HL-60 (cell line): ENCODE results near the gene NEDD8.
A peak's percentile ranks its signal among the peaks of the same experiment; 100 is the strongest.

ENCODE experiments used
- DNase-seq, 2 experiments: peaks; one replicate each; pipeline ENCODE4 v3.0.0-alpha.2; 2010 to 2020; ENCODE audit warnings: low read depth in 1 of 2, low spot score in 1 of 2
- H3K27ac ChIP-seq: fragments of 250-450 bp; sonication (Bioruptor Pico); replicated peaks from 2 replicates; pipeline ENCODE4 v1.5.1; 2020; ENCODE audit warnings: mild to moderate bottlenecking, moderate library complexity
- H3K27me3 ChIP-seq: fragments of 250-450 bp; sonication (Bioruptor Pico); 2 replicates; pipeline ENCODE4 v1.5.1; 2021; ENCODE audit warnings: mild to moderate bottlenecking, moderate library complexity; ENCODE audit not compliant: insufficient read depth, poor library complexity, severe bottlenecking
- H3K4me3 ChIP-seq: replicated peaks from 2 replicates; pipeline ENCODE4 v1.5.1; 2011; ENCODE audit warnings: mild to moderate bottlenecking, control low read depth, low read length; ENCODE audit not compliant: insufficient read depth
- GABPA ChIP-seq: IDR thresholded peaks from 2 replicates; pipeline ENCODE4 v1.6.1; 2012; ENCODE audit warnings: low read depth
- POLR2AphosphoS5 ChIP-seq: IDR thresholded peaks from 2 replicates; pipeline ENCODE4 v1.6.1; 2012; ENCODE audit warnings: low read depth
- SPI1 ChIP-seq: IDR thresholded peaks from 2 replicates; pipeline ENCODE4 v1.6.1; 2012; ENCODE audit warnings: low read depth, mild to moderate bottlenecking, borderline replicate concordance
- TF ChIP-seq, protein P1 (sequence below): IDR thresholded peaks from 2 replicates; pipeline ENCODE4 v1.6.1; 2012; ENCODE audit warnings: low read depth; ENCODE audit not compliant: insufficient replicate concordance
- TF ChIP-seq, protein P2 (sequence below): IDR thresholded peaks from one replicate; pipeline ENCODE4 v1.5.1; 2011; ENCODE audit warnings: low read length, control low read depth, inconsistent platforms; ENCODE audit not compliant: insufficient read depth

Gene NEDD8

DNA sequence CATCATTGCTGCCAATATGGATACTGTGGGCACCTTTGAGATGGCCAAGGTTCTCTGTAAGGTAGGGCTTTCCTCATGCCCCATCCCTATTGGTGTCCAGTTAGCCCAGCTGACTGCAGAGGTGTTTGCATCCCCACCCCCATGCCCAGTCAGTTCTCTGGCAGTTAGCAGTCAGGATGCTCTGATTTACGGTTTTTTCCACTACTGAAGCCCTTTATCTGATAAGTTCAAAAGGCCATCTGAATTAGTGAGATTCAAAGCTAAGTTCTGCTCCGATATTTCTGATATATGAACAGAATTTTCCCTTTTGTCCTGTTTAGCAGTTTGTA lies 1.3 kb upstream of the NEDD8 start:
- H3K4me3 ChIP-seq, result peak overlapping the region; percentile 82
- DNase-seq, result no peak
- H3K27ac ChIP-seq, result peak overlapping the region; percentile 83
- no peaks in the 10 kb centered on the region for H3K27me3 ChIP-seq
- TF ChIP-seq GABPA (no peak), POLR2AphosphoS5 (no peak), SPI1 (no peak)
- TF ChIP-seq, protein P1, sequence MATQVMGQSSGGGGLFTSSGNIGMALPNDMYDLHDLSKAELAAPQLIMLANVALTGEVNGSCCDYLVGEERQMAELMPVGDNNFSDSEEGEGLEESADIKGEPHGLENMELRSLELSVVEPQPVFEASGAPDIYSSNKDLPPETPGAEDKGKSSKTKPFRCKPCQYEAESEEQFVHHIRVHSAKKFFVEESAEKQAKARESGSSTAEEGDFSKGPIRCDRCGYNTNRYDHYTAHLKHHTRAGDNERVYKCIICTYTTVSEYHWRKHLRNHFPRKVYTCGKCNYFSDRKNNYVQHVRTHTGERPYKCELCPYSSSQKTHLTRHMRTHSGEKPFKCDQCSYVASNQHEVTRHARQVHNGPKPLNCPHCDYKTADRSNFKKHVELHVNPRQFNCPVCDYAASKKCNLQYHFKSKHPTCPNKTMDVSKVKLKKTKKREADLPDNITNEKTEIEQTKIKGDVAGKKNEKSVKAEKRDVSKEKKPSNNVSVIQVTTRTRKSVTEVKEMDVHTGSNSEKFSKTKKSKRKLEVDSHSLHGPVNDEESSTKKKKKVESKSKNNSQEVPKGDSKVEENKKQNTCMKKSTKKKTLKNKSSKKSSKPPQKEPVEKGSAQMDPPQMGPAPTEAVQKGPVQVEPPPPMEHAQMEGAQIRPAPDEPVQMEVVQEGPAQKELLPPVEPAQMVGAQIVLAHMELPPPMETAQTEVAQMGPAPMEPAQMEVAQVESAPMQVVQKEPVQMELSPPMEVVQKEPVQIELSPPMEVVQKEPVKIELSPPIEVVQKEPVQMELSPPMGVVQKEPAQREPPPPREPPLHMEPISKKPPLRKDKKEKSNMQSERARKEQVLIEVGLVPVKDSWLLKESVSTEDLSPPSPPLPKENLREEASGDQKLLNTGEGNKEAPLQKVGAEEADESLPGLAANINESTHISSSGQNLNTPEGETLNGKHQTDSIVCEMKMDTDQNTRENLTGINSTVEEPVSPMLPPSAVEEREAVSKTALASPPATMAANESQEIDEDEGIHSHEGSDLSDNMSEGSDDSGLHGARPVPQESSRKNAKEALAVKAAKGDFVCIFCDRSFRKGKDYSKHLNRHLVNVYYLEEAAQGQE, result no peak
- TF ChIP-seq, protein P2, sequence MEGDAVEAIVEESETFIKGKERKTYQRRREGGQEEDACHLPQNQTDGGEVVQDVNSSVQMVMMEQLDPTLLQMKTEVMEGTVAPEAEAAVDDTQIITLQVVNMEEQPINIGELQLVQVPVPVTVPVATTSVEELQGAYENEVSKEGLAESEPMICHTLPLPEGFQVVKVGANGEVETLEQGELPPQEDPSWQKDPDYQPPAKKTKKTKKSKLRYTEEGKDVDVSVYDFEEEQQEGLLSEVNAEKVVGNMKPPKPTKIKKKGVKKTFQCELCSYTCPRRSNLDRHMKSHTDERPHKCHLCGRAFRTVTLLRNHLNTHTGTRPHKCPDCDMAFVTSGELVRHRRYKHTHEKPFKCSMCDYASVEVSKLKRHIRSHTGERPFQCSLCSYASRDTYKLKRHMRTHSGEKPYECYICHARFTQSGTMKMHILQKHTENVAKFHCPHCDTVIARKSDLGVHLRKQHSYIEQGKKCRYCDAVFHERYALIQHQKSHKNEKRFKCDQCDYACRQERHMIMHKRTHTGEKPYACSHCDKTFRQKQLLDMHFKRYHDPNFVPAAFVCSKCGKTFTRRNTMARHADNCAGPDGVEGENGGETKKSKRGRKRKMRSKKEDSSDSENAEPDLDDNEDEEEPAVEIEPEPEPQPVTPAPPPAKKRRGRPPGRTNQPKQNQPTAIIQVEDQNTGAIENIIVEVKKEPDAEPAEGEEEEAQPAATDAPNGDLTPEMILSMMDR, result no peak

DNA sequence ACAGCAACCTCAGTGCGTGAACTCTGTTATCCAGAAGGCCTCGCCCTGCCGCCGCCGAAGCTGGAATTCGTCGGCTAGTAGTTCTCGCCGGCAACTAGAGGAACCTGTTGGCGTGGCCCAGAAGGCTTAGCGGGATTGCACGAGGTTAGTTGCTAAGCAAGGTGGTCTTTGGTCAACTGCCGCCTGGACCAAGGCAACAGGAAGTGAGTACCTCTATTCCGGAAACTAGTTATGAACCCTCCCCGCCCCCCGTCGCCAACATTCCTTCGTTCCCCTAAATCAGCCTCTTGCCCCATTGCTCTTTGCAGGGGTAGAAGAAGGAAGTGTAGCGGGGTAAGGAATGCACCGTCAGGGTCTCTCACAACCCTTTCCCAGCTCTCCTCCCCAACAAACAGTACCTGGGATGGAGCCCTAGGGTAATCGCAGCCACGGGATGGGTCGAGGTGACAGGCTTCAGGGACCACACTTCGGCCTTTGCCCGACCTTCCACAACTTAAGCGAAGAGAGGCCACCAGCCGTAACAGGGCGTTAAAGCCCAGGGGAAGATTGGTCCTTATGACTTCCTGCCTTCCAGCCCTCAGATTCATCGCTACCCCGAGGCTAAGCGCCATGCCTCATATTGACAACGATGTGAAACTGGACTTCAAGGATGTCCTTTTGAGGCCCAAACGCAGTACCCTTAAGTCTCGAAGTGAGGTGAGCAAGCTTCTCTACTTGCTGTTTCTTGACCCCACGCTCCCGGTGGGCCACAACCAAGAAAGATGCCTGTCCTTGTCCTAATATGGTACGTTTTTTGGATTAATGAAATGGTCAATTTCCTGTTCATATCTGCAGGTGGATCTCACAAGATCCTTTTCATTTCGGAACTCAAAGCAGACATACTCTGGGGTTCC lies 724 bp upstream of the NEDD8 start, which contains the start of gene GMPR2:
Gene GMPR2 (plus strand): TSS at position 285 of the 893 bp plus-strand sequence. CDS start 325 bp downstream, at position 610.
- Histone ChIP-seq H3K27me3 (no peaks in the 10 kb centered on the region), H3K4me3 (peak within 1 kb of the TSS; percentile 82), H3K27ac (peak within 1 kb of the TSS; percentile 83)
- TF ChIP-seq, protein P1, result no peak
- TF ChIP-seq, protein P2, result no peak
- TF ChIP-seq POLR2AphosphoS5 (peak; percentile 84), GABPA (peak; percentile 81), SPI1 (peak; percentile 61; the same call in 1 of the 2 replicates)
- no peak for DNase-seq

DNA sequence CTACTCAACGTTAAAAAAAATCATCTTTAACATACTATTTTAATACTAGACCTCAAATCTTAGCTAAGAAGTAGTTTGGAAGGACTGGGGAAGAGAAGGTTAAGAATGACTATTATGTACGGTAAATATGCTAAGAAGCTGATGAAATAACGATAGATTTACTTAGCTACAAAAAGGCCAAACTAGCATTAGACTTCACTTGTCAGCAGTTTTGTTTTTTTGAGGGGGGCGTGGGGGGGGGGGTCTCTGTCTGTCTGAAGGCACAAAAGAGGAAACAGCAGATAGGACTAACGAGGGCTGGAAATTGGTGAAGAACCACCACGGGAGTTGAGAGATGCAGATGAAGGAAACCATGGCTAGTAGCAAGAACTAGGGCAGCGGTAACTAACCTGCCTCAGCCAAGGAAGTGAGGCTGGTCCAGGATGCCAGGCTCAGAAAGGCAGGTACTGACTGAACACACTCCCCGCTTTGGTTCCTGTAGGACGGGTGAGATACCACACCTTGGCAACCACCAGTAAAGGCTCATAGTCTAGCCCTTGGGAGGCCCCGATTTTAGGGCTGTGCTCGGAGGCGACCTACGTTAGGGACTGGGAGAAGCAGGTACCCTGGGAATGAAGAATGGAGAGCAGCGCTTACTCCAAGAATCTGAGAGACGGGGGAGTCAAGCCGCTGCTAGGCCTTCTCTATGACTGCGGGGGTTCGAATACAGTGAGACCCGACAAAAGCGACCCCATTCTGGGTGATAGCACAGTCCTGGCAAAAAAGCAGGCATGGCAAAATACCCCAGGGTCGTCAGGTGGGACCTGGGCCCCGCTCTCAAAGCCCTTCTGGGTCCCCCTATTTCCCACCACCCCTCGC lies 675 bp downstream of the NEDD8 start:
- peak in 1 of 2 experiments; percentile 12 for DNase-seq
- Histone ChIP-seq H3K27ac (peak overlapping the region; percentile 83), H3K27me3 (no peaks in the 10 kb centered on the region), H3K4me3 (peak overlapping the region; percentile 82)
- no peak for TF ChIP-seq GABPA
- TF ChIP-seq SPI1, result peak; percentile 25; the same call in 1 of the 2 replicates
- TF ChIP-seq, protein P2, result no peak
